Measurements from ENCODE around the gene PFN3.
"Not testable (repeated sequence)": the region's sequence is repeated elsewhere in the genome, so short reads cannot be mapped to it uniquely, and the experiment has no call there.

The PFN3 gene

DNA sequence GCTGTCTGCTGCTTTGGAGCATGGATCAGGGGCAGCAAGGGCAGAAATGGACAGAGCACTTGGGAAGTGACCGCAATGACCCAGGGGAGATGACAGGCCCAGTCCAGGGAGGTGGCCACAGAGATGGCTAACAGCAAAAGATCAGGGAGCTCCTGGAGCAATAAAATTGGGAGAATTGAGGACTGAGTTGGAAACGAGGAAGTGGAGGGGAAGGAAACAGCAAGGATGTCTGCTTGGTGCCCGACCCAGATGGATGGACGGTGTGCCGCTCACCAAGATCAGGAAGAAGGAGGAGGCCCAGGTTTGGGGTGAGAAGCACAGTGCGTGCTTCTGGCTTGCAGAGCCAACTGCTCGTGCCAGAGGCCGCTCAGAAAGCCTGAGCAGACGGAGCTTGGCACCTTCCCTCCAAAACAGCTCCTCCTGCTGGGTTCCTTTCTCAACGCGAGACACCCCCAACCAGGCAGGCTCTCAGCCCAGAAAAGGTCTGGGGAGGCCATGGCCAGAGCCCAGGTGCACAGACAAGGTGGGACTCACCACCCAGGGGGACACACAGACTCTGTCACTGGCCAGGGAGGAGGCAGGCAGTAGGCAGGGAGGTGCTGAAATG is 17.9 kb downstream of the PFN3 start:
- H3K4me3 ChIP-seq (ENCODE audit: low read depth, low read length) = no peak overlapping the region
- TF ChIP-seq, protein P1, sequence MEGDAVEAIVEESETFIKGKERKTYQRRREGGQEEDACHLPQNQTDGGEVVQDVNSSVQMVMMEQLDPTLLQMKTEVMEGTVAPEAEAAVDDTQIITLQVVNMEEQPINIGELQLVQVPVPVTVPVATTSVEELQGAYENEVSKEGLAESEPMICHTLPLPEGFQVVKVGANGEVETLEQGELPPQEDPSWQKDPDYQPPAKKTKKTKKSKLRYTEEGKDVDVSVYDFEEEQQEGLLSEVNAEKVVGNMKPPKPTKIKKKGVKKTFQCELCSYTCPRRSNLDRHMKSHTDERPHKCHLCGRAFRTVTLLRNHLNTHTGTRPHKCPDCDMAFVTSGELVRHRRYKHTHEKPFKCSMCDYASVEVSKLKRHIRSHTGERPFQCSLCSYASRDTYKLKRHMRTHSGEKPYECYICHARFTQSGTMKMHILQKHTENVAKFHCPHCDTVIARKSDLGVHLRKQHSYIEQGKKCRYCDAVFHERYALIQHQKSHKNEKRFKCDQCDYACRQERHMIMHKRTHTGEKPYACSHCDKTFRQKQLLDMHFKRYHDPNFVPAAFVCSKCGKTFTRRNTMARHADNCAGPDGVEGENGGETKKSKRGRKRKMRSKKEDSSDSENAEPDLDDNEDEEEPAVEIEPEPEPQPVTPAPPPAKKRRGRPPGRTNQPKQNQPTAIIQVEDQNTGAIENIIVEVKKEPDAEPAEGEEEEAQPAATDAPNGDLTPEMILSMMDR (IDR thresholded peaks at IDR 0.05; ENCODE audit: low read depth, low read length) = 0 out of 2 replicates have a peak, but pooled peaks have one; percentile 26

DNA sequence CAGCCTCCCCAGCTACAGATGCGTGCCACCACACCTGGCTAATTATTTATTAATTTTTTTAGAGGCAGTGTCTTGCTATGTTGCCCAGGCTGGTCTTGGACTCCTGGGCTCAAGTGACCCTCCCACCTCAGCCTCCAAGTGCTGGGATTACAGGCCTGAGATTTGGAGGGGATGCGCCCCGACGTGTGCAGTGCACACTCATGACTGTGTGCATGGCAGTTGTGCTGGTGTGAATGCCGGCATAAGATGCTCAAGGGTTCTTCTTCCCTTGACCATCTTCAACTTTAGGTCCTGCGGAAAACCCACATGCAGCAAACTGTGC is 19.7 kb downstream of the PFN3 start:
- H3K4me3 ChIP-seq (ENCODE audit: low read depth, low read length) = no peak overlapping the region
- TF ChIP-seq, protein P1 (IDR thresholded peaks at IDR 0.05; ENCODE audit: low read depth, low read length) = no peak

DNA sequence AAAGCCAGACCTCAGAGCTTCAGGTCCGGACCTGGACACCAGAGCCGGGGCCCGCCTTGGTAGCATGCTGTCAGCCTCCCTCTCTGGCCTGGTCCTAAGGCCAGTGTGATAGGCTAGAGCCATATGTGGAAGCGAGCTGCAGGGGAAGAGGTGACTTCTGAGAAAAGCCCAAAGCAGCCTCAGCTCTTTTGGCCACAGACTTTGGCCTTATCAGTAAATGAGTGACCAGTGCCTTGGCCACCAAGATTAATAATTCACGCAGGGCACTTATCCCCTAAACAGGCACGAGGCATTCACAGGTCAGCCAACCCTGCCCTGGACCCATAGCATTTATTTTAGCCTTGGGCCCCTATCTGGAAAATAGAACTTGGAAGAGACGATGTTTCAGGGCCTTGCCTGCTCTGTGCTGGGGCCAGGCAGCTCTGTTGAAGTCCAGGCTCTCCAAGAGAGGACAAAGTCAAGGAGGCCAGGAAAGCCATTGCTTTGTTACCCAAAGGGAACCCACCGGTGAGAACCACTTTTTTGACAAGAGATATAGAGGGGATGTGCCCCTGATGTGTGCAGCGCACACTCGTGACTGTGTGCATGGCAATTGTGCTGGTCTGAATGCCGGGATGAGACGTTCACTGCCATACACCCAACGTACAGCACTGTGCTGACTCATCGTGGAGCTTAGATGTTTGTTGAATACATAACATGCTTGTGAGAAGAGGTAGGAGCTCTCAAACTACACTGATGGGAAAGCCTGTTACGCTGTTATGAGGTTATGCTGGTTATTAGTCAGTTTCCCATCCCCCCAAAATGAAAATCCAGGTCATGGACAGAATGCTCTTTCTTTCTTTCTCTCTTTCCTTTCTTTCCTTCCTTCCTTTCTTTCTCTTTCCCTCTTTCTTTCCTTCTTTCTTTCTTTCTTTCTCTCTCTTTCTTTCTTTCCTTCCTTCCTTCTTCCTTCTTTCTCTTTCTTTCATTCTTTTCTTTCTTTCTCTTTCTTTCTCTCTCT is 21.3 kb downstream of the PFN3 start:
- H3K4me3 ChIP-seq (ENCODE audit: low read depth, low read length) = no peak overlapping the region
- TF ChIP-seq, protein P1 (IDR thresholded peaks at IDR 0.05; ENCODE audit: low read depth, low read length) = no peak

DNA sequence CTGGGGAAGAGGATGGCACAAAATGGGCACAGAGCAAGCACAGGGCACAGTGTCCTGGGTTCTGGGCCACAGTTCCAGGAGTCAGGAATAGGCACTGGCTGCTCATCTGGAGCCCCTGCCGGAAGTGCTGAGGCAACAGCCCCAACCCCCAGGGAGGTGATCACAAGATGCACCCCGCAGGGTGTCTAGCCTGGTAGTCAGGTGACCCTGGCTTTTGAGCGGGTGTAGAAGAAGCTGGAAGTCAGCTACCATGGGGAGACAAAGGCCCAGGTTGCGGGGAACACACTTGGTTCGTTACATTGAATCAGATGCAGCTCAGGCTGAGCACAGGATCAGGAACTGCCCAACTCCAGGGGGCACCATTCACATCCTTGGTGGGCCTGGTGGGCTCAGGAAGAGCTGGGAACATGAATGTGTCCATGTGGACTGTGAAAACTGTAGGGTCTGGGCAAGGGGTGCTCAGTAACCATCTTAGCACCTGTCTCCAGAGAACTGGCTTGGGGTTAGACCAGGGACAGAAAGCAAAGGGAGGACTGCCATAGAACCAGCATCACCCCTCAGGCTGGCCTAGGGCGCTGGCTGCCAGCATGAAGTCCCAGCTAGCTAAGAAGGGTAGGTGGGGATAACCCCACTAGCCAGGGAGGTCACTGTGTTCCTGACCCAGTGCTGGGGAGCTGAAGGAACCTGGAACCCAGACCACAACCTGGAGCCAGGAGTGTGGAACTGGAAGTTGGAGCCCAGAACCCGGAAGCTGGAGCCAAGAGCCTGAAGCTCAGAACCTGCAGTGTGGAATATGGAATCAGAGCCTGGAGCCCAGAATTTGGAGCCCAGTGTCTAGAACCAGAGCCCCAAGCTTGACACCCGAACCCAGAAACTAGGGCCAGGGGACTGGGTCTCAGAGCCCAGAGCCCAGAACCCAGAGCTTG is 22.3 kb downstream of the PFN3 start:
- H3K4me3 ChIP-seq (ENCODE audit: low read depth, low read length) = no peak overlapping the region
- TF ChIP-seq, protein P1 (IDR thresholded peaks at IDR 0.05; ENCODE audit: low read depth, low read length) = no peak

DNA sequence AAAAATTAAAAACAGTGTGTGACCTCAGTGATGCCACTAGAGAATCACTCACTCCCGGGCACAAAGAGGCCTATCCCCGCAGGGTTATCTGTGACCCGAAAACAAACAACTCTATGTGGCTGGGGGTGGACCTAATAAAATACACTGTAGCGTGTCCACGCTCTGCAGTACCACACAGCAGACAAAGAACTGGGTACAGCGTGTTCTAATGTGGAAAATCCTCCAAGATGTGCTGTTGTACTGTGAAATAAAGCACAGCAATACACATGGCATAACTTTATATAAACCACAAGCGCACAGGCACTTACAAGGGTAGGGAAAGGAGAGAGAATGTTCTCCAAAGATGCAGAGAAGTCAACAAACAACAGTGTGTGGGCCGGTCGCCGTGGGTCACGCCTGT is 24.4 kb downstream of the PFN3 start:
- H3K4me3 ChIP-seq (ENCODE audit: low read depth, low read length) = no peak overlapping the region
- TF ChIP-seq, protein P1 (IDR thresholded peaks at IDR 0.05; ENCODE audit: low read depth, low read length) = no peak

DNA sequence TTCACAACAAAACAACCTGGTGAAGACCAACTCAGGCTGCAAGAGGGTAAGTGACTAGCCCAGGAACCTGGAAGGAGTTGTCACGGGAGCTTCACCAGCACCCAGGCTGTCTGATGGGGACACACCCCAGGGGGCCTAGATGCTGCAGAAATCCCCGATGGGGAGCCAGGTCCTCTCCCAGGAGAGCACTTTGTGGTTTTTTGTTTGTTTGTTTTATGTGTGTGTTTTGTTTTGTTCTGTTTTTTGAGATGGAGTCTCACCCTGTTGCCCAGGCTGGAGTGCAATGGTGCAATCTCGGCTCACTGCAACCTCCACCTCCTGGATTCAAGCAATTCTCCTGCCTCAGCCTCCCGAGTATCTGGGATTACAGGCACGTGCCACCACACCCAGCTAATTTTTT is 24.9 kb downstream of the PFN3 start:
- not testable (repeated sequence) for H3K4me3 ChIP-seq (ENCODE audit: low read depth, low read length)

DNA sequence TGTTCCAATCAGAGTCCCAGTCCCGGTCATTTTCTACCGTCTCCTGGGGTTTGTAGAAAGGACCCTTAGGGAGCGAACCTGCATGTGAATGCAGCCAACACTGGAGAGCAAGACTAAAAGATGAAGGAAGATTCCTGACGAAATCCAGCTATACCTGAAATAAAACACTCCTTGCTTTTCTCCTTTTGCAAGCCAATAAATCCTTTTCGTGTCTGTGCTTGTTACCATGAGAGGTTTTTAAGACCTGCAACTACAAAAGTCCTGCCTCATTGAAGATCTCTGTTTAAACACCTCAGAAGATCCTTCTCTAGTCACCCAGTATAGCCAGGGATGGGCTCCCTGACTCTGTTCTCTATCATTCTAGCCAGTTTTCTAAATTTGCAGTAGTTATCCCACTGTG is 26.2 kb downstream of the PFN3 start:
- TF ChIP-seq, protein P1 (IDR thresholded peaks at IDR 0.05; ENCODE audit: low read depth, low read length) = no peak
- H3K4me3 ChIP-seq (ENCODE audit: low read depth, low read length) = no peak overlapping the region

Measured in WI38 (cell line).